Measurements from ENCODE around the gene PFKFB4.

The PFKFB4 gene

GRCh38 chr3:48505968-48506504, 50.6 kb downstream of the PFKFB4 start:
- no peaks in the 10 kb centered on the region for H3K79me2 ChIP-seq (ENCODE audit: insufficient read depth, low read length)
- no peak overlapping the region for H3K9ac ChIP-seq (ENCODE audit: low read depth, low read length)
- no peak overlapping the region for H3K27ac ChIP-seq (ENCODE audit: low read length)
- no peak overlapping the region for H3K4me2 ChIP-seq (ENCODE audit: insufficient read depth, low read length)
- peaks cover 19% of the 10 kb centered on the region for H4K20me1 ChIP-seq (ENCODE audit: insufficient read depth, low read length)
- peaks cover 5% of the 10 kb centered on the region; the same call in 1 of the 2 replicates for H3K4me1 ChIP-seq (ENCODE audit: insufficient read depth, low read length)
- no peak overlapping the region for H3K4me3 ChIP-seq (ENCODE audit: low read depth in 1 of 2, low read length in 2 of 2)
- H3K9me3 ChIP-seq (ENCODE audit: insufficient read depth, low read length, severe bottlenecking): no peaks in the 10 kb centered on the region
- DNase-seq (no peak), ATAC-seq (ENCODE audit: insufficient read depth, low read depth) (no peak)
- peaks cover 17% of the 10 kb centered on the region for H3K27me3 ChIP-seq (ENCODE audit: insufficient read depth, low read length, poor library complexity)
- no peak for TF ChIP-seq EZH2 (IDR thresholded peaks at IDR 0.05; ENCODE audit: borderline replicate concordance, low read depth, low read length, severe bottlenecking)
- no peak for TF ChIP-seq CTCF (IDR thresholded peaks at IDR 0.05; ENCODE audit: borderline replicate concordance, extremely low read depth, low read length, poor library complexity, severe bottlenecking)
- H2AFZ ChIP-seq (ENCODE audit: low read depth, low read length): no peak overlapping the region
- H3K36me3 ChIP-seq (ENCODE audit: insufficient read depth, low read length): no peaks in the 10 kb centered on the region

DNA sequence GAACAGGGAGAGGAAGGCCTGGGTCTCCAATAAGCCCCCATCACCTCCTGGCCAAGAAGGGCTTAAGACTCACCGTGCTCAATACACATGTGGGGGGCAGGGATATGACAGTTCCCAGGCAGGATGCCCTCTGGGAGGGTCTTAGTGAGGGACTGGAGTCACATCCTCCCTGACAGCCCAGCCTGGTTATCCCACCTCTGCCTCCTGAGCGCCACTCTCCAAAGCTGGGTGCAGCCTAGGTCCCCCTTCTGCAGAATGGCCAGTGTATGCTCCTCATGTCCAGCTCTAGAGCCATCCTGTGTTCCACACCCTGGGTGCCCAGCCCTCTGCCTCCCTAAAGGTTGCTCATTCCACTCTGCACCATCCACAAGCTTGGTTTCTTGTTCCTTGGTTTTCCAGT, 51.5 kb downstream of the PFKFB4 start:
- no peaks in the 10 kb centered on the region for H3K9me3 ChIP-seq (ENCODE audit: insufficient read depth, low read length, severe bottlenecking)
- TF ChIP-seq EZH2 (IDR thresholded peaks at IDR 0.05; ENCODE audit: borderline replicate concordance, low read depth, low read length, severe bottlenecking) (no peak), CTCF (IDR thresholded peaks at IDR 0.05; ENCODE audit: borderline replicate concordance, extremely low read depth, low read length, poor library complexity, severe bottlenecking) (no peak)
- no peak overlapping the region for H3K27ac ChIP-seq (ENCODE audit: low read length)
- no peak for DNase-seq
- H3K4me2 ChIP-seq (ENCODE audit: insufficient read depth, low read length): no peak overlapping the region
- no peak overlapping the region for H2AFZ ChIP-seq (ENCODE audit: low read depth, low read length)
- no peak overlapping the region for H3K4me3 ChIP-seq (ENCODE audit: low read depth in 1 of 2, low read length in 2 of 2)
- no peaks in the 10 kb centered on the region for H3K79me2 ChIP-seq (ENCODE audit: insufficient read depth, low read length)
- no peak overlapping the region for H3K9ac ChIP-seq (ENCODE audit: low read depth, low read length)
- peaks cover 5% of the 10 kb centered on the region; the same call in 1 of the 2 replicates for H3K4me1 ChIP-seq (ENCODE audit: insufficient read depth, low read length)
- H4K20me1 ChIP-seq (ENCODE audit: insufficient read depth, low read length): peaks cover 22% of the 10 kb centered on the region
- peaks cover 14% of the 10 kb centered on the region for H3K27me3 ChIP-seq (ENCODE audit: insufficient read depth, low read length, poor library complexity)
- no peak for ATAC-seq (ENCODE audit: insufficient read depth, low read depth)
- no peaks in the 10 kb centered on the region for H3K36me3 ChIP-seq (ENCODE audit: insufficient read depth, low read length)

DNA sequence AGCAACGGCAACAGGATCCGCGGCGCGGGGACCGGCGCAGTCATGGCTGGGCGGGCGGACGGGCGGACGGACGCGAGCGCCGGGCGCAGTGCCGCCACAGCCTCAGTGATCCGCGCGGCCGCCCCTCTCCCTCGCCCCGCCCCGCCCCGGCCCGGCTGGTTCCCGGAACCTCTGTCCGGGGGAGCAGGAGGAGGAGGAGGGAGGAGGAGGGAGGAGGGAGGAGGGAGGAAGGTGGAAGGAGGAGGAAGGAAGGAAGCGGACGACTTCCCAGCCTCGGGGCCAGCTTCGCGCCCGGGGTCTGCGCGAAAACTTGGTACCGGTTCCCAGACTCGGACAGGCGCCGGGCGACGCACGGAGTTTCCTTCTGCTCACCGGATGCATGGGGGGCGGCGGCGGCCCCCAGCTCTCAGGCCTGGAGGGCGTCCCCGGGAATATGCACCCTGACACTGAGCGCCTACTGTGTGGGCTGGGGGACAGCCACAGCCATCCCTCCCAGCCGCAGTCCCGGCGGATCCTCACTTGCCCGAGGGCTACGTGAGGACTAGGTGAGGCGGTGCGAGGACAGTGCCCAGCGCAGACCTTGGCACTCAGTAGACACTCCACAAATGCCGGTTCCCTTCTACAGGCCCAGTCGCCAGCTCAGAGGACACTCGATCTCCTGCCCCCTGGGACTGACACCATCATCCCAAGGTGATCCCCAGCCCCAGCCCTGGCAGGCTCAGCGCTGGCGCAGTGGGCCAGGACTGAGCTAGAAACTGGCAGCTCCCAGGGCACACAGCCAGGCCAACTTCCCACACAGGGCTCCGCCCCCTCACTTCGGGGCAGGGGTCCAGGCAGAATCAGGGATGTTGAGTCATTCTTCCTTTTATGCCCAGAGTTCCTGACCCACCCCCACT, 52.3 kb downstream of the PFKFB4 start, which contains the start of gene SHISA5:
SHISA5 (minus strand) TSS at position 124 of the 896 bp plus-strand sequence; CDS start at position 44, 80 bp downstream.
- no peaks in the 10 kb centered on the region for H3K9me3 ChIP-seq (ENCODE audit: insufficient read depth, low read length, severe bottlenecking)
- DNase-seq (no peak), ATAC-seq (ENCODE audit: insufficient read depth, low read depth) (no peak)
- no peaks in the 10 kb centered on the region for H3K79me2 ChIP-seq (ENCODE audit: insufficient read depth, low read length)
- TF ChIP-seq EZH2 (IDR thresholded peaks at IDR 0.05; ENCODE audit: borderline replicate concordance, low read depth, low read length, severe bottlenecking) (no peak), CTCF (IDR thresholded peaks at IDR 0.05; ENCODE audit: borderline replicate concordance, extremely low read depth, low read length, poor library complexity, severe bottlenecking) (no peak)
- H3K27me3 ChIP-seq (ENCODE audit: insufficient read depth, low read length, poor library complexity): peaks cover 11% of the 10 kb centered on the region
- H3K4me3 ChIP-seq (ENCODE audit: low read depth in 1 of 2, low read length in 2 of 2): no peak within 1 kb of the TSS
- peaks cover 5% of the 10 kb centered on the region; the same call in 1 of the 2 replicates for H3K4me1 ChIP-seq (ENCODE audit: insufficient read depth, low read length)
- no peak within 1 kb of the TSS for H3K27ac ChIP-seq (ENCODE audit: low read length)
- no peak within 1 kb of the TSS for H3K9ac ChIP-seq (ENCODE audit: low read depth, low read length)
- H3K36me3 ChIP-seq (ENCODE audit: insufficient read depth, low read length): no peaks in the 10 kb centered on the region
- no peak within 1 kb of the TSS for H3K4me2 ChIP-seq (ENCODE audit: insufficient read depth, low read length)
- no peak within 1 kb of the TSS for H2AFZ ChIP-seq (ENCODE audit: low read depth, low read length)
- peaks cover 22% of the 10 kb centered on the region for H4K20me1 ChIP-seq (ENCODE audit: insufficient read depth, low read length)
